ENCODE measurements around the gene CASD1.

Gene CASD1

DNA sequence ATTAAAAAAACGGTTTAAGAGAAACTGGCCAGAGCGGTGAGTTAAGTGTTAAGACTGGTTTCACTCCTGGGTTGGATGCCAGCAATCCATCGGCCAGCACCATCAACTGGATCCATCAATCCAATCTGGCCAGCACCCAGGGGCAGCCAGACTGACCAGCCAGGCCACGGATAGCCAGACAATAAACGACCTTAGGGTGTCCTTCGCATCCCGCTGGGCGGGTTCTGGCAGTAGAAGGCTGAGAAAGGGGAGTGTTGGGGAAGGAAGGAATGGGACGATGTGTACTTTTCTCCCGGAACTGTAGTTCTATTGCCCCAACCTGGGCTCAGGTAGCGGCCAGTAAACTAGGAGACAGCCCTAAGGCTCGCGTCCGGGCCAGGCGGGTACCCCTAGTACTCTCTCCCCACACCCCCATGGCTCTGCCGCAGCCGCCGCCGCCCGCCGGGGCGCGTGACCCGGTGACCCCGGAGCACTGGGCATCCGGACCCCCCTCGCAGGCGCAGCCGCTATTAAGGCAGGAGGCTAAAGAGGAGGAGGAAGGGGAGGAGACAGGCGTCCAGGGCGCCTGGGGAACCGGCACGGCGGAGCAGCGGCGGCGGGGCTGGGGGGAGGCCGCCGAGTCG lies at the start of gene CASD1:
Gene CASD1 (plus strand): TSS at position 546 of the 623 bp plus-strand sequence. CDS start 276 bp downstream, outside the sequence.
- no peak for DNase-seq (ENCODE audit: low read depth, low spot score)

- no peak for DNase-seq (ENCODE audit: low read depth, low spot score)
Observed at GRCh38 chr7:94466516-94466915, 43.1 kb upstream of the CASD1 start.

DNA sequence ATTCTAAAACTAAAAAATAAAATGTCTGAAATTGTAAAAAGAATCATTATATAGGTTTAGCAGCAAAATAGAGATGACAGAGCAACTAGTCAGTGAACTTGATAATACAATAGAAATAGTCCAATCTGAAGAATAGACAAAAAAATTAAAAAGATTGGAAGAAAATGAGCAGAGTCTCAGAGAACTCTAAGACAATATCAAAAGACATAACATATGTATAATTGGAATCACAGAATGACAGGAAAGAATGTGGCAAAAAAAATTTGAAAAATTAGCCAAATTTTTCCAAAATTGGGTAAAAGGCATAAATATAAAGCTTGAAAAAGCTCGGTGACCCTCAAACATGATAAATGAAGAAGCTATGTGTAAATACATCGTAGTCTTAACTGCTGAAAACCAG lies 38.0 kb upstream of the CASD1 start:
- DNase-seq (ENCODE audit: low read depth, low spot score), result no peak

- DNase-seq (ENCODE audit: low read depth, low spot score), result no peak
Observed at GRCh38 chr7:94472608-94473007, 37.0 kb upstream of the CASD1 start.

- no peak for DNase-seq (ENCODE audit: low read depth, low spot score)
Observed at GRCh38 chr7:94476251-94476840, 33.3 kb upstream of the CASD1 start.

- no peak for DNase-seq (ENCODE audit: low read depth, low spot score)
Observed at GRCh38 chr7:94477878-94478277, 31.7 kb upstream of the CASD1 start.

DNA sequence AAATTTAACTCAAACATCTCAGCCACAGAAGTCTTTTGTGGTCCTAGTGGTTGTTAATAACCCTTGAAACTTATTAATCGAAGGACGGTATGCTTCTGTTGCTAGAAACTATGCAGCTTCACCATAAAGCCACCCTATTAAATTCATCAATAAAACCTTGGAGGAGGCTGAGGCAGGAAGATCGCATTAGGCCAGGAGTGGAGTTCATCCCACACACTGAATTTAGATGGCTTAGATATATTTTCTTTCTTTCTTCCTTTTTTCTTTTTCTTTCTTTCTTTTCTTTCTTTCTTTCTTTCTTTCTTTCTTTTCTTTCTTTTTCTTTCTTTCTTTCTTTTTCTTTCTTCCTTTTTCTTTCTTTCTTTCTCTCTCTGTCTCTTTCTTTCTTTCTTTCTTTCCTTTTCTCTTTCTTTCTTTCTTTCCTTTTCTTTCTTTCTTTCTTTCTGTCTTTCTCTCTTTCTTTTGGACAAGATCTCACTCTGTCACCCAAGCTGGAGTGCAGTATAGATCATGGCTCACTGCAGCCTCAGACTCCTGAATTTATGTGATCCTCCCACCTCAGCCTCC lies 30.9 kb upstream of the CASD1 start:
- DNase-seq (ENCODE audit: low read depth, low spot score), result no peak

DNA sequence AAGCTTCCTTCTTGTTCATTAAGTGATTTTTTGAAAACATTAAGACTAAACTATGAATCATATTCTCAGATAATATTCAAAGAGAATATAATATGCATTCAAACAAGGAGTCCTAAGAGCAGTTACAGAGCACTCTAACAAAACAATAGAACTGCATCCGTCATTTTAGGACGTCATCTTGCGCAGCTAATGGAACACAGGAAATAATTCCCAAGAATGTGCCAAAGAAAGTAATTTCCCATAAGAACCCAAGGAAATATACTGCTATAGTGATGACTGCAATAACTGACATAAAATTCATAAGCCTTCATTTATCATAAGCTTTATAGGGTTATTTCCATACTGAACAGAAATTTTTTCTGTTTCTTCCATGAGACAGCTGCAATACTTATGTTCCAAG lies 28.3 kb upstream of the CASD1 start:
- DNase-seq (ENCODE audit: low read depth, low spot score), result no peak

DNA sequence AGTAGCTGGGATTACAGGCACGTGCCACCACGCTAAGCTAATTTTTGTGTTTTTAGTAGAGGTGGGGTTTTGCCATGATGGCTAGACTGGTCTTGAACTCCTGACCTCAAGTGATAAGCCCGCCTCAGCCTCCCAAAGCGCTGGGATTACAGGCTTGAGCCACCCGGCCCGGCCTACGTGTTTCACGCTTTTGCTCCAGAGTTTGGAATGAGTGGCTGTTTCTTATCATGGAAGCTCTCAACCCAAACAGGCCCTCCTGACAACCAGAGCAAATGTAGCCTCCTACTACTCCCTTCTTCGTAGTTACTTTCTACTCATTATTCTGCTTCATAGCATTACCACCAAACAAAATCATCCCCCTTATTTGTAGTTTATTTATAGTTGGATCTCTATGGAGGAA lies 26.8 kb upstream of the CASD1 start:
- no peak for DNase-seq (ENCODE audit: low read depth, low spot score)

GRCh38 chr7:94483843-94484242 lies 25.8 kb upstream of the CASD1 start:
- no peak for DNase-seq (ENCODE audit: low read depth, low spot score)

DNA sequence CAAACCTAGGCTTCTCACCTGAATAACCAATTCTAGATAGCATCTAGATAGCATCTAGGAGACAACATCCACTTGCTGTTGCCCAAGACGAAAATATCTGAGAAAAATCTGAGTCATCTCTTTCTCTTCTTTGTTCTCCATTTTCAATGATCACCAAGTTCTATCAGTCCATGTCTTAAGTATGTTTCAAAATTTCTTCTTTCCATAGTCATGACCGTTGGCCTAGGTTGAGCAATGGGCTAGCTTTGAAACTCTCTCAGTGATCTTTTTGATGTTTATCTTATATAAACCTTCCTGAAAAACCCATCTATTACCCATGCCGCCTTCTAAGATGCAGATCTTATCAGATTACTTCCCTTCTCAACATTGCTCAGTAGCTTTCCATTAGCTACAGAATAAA lies 23.4 kb upstream of the CASD1 start:
- DNase-seq (ENCODE audit: low read depth, low spot score), result no peak

DNA sequence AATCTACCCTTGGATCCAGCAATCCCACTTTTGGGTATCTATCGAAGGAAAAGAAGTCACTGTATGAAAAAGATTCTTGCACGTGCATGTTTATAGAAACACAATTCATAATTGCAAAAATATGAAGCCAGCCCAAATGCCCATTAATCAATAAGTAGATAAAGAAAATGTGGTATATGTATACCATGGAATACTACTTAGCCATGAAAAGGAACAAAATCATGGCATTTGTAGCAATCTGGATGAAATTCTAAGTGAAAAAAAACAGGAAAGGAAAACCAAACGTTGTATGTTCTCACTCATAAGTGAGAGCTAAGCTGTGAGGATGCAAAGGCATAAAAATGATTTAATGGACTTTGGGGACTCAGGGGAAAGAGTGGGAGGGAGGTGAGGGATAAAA lies 18.2 kb upstream of the CASD1 start:
- no peak for DNase-seq (ENCODE audit: low read depth, low spot score)

GRCh38 chr7:94492601-94493000 lies 17.0 kb upstream of the CASD1 start:
- no peak for DNase-seq (ENCODE audit: low read depth, low spot score)

- no peak for DNase-seq (ENCODE audit: low read depth, low spot score)
Observed at GRCh38 chr7:94497874-94498670, 11.5 kb upstream of the CASD1 start.

GRCh38 chr7:94498918-94499317 lies 10.7 kb upstream of the CASD1 start:
- DNase-seq (ENCODE audit: low read depth, low spot score), result no peak

- no peak for DNase-seq (ENCODE audit: low read depth, low spot score)
Observed at GRCh38 chr7:94507462-94507861, 2.1 kb upstream of the CASD1 start.

DNA sequence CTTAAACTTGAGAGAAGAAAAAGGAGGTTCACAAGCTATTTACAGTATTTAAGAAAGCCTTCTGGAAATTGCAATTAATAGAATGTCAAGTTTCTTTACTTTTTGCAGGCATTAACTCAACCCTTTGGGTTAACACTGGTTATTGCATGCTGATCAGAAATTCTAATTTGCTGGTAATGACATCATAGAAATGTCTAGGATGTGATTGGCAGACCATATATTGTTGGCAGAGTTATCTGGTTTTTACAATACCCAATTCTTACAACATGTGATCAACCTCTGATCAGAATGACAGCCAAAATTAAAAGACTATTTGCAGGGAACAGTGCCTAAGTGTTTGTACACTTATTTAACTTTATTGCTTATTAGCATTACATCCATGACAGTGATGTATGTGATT lies 1.6 kb upstream of the CASD1 start:
- no peak for DNase-seq (ENCODE audit: low read depth, low spot score)

GRCh38 chr7:94509887-94510581 lies 425 bp downstream of the CASD1 start:
- DNase-seq (ENCODE audit: low read depth, low spot score), result no peak

DNA sequence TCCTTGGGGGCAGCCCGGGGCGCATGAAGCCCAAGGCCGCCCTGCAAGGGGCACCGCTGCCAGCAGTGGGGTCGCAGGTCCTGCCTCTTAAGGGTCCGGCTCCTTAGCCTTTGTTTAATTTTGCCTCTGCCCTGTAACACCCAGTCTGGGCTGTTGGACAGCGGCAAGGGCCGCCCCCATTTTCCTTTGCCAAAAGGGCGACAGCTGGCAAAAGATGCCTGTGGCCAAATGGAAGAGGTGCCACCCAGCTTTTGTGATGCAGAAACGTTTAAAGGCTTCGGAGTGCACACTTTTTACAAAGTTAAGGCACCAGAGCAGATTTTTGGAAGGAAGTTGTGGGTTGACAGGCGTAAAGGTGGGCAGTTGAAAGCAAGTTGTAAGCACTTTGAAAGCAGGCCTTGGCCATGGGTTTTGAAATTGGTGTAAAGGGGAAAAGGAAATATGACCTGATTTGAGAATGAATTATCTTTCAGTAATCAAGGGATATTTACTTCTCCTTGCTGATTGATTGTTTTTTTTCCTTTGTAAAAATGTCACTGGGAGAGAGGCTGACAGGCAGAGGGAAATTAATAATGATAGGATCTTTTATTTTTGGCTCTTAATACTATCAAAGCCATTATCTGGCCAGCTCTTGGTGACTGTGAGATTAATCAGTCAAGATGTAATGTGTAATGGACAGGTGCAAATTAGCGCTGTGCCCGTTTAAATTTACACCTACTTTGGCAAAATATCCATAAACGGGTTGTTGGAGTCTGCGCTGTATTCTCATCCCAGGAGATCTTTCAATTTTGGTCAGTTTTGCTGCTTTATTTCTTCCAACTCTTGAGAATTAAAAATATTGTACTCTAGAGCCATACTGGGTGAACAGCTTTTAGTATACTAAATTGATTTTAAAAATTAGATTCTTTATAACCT lies 1.2 kb downstream of the CASD1 start:
- no peak for DNase-seq (ENCODE audit: low read depth, low spot score)

DNA sequence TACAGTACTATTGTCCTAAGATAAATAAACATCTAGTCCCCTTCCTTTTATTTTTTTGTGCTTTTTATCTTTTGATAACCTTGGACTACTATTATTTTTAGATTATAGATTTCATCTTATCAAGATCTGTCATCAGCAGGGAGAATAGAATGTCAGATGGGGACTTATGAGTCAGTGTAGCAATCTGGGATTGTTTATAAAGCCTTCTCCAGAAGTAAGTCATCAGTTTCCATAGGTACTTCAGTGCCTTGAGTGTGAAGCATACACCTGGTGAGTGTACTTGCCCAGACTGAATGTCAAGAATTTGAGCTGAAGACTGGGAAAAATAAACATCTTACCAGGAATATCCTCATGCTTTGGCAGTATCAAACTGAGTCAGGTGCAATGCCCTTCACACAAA lies 2.1 kb downstream of the CASD1 start:
- no peak for DNase-seq (ENCODE audit: low read depth, low spot score)
